Measurements from ENCODE around the gene SAP30BP.

SAP30BP gene

DNA sequence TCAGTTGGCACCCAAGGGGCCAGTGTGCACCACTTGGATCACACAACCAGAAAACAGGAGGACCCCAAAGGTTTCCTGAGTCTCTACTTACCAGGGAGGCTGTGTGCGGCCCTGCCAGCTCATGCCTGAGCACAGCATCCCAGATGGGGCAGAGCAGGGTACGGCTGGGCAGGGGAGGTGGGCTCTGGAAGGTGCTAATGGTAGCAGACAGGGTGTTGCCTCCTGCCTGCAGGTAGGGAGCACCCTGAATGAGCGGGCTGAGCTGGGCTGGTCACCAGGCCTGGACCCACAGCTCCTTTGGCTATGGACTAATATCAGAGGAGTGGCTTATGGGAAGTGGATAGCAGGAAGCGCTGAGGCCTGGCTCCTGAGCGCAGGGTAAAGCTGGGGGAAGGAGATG is 14.8 kb upstream of the SAP30BP start:
- no peak for DNase-seq

DNA sequence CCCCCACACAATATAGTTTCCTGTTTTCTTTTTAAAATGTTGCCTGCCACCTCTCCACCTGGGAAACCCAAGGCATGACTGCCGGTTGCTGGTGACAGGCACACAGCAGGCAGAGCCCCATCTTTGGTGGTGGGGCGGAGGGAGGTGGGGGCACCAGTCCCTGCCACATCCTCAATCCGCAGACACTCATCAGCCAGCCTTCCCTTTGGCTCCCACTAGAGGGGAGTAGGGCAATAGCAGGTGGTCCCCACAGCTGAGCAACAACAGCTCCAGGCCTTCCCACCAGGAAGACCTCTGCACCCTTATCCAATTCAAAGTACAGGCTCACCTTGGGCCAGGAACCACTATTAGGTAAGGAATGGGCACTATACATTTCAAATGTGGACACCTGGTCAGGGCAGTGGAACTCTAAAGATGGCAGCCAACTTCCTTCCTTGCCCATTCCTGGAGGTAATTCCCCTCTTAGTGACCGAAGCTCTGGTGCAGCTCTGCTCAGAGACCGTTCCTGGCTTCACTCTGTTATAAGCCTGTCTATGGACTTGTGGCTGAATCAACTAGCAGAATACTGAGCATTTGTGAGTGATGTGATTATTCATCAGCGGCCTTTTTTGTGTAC is 14.1 kb upstream of the SAP30BP start:
- DNase-seq, result no peak

DNA sequence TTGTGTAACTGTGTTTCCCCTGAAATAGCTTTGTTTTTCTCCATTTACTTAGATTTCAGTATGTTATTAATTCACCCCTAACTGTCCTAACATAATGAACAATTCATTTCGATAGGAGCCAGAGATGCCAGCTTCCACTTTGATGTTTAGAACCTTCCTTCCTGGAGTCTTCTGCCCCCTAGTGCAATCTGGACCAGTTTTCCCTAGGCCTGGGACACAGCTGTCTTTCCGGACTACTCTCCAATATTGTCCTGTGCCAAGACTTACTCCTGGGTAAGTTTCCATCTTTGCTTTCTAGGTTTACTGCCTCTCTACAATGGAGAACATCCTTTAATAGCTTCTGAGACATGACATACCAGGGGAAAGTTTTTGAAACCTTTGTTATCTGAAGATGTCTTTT is 13.0 kb upstream of the SAP30BP start:
- DNase-seq, result no peak

DNA sequence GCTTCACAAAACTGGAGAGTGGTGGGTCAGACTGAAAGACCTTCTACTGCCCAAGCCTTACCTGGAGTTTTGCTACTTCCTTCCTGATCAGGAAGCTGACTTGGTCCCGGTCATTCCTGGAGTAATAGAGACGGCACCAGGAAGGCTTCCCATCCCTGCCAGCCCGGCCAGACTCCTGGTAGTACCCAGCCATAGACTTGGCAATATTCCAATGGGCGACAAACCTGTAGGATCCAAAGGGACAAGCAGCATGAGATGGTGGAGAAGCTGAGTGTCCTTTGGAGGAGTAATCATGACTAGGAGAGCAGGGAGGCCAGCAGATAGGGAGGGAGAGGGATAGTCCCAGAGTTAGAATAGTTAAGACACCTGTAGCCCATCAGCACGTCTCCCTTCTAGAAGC is 8.9 kb upstream of the SAP30BP start:
- DNase-seq, result no peak

DNA sequence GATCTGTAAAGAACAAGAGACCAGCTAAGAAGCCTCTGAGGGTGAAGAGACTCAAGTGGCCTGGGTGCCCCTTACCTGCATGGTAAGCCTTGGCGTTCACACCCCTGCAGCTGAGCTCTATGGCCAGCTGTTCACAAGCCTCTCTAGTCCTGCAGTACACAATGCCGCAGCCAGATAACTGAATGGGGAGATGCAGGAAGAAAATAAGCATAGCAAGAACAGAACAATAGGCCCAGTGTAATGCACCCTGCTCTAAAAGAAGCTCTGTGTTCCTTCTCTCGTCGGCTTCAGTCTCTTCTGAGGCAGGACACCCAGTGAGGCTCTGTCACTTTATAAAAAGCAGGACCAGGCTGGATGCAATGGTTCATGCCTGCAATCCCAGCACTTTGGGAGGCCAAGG is 5.6 kb upstream of the SAP30BP start:
- DNase-seq, result no peak

DNA sequence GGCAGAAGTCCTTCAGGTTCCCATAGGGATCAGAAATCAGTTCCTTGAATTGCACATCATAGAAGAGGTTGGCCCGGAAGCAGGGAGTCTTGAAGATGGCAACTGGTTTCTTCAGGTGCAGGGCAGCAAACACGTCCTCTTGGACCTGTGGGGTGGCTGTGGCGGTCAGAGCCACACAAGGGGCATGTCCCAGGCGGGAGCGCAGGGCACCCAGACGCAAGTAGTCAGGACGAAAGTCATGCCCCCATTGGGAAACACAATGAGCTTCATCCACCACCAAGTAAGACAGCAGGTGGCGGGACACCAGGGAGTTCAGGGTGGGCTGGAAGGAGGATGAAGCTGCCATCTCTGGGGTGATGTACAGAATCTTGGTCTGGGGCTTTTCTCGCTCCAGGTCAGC is 4.6 kb upstream of the SAP30BP start:
- no peak for DNase-seq

DNA sequence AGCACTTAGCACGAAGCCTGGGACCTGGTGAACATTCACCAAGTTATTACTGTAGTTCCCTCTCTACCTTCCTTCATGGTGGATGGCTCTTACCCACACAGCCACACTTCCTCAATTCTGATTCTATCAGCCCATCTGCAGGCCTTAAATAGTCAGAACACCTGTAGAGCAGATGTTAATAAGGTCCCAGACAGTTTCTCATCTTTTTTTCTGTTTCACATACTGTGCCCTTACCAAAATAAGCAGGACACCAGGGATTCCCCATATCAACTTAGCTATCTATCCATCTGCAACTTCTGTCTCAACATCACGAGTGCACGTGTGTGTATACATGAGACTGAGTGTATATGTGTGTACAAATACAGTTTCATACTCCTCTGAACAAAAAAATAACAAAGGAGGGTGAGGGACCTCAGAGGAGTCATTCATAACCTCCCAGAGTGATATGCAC is 3.0 kb upstream of the SAP30BP start:
- DNase-seq, result no peak

DNA sequence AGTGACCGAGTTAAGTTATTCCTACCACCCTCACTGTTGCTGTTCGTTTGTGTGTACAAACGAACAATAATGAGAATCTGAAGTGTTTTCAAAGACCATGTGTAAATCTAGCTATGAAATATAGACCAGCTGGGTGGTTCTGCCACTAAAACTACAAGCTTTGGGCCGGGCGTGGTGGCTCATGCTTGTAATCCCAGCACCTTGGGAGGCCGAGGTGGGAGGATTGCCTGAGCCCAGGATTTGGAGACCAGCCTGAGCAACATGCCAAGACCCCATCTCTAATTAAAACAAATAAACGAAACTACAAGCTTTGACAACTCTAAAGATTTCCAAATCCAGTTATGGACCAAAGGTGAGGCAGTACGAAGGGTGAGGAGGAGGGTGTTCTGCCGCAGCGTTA is 1.2 kb upstream of the SAP30BP start:
- no peak for DNase-seq

DNA sequence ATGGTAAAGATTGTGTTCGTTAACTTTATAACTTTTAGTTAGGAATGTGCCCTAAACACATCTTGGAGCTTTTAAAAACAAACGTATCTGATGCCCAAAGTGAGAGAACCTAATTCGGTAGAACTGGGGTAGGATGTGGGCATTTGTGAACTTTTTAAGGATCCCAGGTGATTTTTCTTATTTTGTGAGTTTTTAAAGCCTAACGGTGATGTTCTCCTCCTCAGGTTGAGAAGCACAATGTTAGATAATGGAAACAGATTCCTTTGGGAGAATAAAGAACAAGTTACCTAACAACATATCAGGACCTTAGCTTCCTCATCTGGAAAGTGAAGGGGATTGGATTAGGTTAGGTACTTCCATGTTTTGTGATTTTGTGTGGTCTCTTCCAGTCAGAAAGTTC is 687 bp downstream of the SAP30BP start:
- DNase-seq, result no peak

DNA sequence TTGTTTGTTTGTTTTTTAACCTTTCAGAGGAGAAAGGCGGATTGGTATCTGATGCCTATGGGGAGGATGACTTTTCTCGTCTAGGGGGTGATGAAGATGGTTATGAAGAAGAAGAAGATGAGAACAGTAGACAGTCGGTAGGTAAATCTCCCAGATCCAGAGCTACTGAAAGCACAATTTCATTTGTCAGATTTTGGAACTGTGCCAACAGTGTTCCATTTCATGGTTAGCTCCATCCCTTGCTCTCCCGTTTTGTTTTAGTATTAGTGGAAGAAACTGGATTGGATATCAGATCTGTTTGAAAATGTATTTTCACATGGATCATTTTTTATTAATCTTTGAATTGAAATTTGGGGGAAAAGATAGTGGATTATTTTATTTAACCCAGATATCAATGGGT is 1.4 kb downstream of the SAP30BP start:
- DNase-seq, result no peak

DNA sequence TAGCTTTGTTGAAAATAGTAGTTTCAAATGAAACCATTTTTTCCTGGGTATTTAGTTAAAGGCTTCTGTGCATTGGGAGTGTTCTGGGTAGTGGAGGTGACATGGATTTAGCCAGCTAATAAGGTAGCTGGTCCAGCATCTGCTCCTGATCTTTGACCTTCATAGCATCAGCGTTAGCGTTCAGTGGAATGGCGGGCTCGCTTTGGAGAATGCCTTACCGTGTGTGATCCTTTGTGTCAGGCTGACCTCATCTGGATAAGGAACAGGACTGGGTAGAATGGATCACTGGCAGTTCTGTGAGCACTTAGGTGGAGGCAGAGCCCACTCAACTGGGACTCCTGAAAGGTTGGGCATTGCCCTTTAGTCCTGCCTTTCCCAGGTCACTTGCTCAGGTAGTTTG is 3.7 kb downstream of the SAP30BP start:
- DNase-seq, result no peak

DNA sequence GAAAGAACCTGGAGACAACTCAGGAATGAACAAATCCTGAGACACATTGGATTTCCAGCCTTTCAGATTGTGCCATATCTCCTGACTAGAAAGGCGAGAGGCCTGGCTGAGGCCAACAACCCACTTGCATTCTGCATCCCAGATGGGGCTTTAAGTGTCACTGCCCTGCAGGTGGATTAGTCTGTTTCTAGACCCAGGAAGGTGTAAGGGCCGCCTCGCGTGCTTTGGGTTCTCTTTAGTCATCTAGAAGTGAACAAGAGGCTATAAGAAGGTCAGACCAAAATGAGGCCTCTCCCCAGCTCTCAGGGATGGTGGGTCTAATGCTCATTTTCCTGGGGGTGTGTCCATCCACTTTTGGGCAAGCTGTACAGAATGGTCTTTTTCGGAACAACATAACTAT is 4.9 kb downstream of the SAP30BP start:
- DNase-seq, result no peak

DNA sequence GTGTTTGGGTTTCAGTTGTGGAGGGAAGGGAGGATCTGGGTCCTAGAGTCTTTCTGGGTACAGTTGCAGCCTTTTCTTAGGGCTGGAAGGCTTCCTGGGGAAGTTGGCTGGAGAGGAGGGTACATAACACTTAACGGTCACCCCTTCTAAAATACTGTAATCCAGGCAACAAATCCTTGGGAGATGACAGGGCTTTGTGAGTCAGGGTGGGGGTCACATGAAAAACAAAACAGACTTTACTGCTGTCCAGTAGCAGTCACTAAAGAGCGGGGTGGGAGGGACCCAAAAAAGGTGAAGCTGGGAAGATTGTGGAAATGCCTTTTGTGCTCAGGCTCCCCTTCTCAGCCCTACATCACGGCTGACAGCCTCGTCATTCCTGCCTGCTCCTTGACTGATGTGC is 6.3 kb downstream of the SAP30BP start:
- DNase-seq, result no peak

DNA sequence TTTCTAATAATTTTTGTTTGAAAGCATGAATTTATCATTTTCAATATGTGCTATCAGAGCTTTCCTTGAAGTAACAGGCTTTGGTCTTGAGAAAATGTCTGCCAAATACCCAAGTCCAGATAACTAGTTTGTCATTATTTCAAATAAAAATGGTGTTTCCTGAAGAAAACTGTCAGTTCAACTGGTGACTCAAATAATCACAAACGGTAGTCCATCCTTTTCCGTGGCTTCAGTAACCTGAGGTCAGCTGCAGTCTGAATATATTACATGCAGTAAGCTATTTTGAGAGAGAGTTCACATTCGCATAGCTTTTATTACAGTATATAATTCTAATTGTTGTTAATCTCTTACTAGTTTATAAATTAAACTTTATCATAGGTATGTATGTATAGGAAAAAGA is 9.3 kb downstream of the SAP30BP start:
- no peak for DNase-seq

DNA sequence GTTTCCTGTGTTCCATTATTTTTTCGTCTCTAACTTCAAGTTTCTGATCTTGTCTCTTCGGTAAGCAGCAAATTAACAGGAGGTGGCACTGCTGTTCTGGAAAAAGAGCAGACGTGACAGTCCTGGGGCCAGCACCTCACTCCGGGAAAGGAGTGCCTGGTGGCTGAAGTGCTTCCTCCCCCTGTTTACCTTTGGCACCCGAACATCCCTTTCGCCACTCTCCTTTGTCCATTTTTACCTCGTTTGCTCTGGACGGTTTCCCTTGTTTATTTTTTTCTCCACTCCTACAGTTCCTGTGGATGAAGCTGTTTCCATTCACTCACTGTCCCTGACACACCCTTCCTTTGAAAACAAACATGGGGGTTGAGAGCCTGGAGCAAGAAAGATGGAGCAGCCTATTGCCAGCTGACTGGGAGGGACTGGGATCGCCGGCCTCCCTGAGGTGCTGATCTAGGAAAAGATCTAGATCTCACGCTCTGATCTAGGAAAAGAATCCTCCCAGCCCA is 12.6 kb downstream of the SAP30BP start:
- no peak for DNase-seq

DNA sequence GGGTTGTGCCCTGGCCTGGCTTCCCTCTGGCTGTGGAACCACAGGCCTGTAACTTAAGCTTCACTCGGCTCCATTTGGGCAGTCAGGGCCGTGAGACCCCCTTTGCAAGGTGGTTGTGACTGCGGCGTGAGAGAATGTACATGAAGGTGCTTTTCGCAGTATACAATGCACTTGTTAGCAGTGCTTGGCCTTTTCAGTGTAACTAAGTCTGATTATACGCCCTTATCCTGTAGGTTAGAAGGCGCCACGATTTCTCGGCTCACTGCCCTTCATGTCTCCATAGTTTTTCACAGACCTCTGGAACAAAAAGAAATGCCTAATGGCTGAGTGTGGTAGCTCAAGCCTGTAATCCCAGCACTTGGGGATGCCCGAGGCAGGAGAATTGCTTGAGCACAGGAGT is 13.3 kb downstream of the SAP30BP start:
- no peak for DNase-seq

DNA sequence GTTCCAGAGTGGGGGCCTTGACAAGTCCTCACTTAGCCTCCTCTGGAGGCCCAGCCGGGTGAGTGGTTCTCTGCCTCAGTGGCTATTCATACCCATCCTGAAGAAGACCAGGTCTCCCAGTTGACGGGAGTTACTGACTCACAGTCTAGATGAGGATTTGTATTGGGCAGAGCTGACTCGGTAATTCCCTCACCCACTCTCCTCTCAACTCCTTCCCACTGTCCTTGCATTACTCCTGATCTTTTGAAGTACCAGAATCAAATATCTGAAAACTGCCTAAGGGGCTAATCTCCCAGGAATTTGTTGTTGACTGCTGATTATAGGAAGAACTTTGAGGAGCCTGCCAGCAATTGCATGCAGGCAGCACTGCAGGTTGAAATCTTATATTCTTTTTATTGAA is 14.2 kb downstream of the SAP30BP start:
- DNase-seq, result no peak

DNA sequence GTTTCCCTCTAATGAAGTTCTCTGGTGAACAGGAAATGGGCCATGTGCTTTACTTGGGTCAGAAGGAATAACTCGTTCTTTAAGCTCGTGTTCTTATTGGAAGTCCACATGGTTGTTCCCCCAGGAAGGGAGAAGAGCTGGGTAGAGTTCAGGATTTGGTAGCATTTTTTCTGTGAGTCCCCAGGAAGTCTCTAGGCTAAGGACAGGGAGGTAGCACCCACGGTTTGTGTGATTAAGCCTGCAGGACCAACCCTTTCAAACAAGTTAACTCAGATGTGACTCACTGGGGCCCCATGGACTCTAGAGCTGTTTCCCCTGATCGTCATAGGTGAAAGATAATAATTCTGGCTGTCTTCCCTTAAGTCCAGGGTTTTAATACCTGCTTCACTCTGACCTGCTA is 16.4 kb downstream of the SAP30BP start:
- DNase-seq, result no peak

DNA sequence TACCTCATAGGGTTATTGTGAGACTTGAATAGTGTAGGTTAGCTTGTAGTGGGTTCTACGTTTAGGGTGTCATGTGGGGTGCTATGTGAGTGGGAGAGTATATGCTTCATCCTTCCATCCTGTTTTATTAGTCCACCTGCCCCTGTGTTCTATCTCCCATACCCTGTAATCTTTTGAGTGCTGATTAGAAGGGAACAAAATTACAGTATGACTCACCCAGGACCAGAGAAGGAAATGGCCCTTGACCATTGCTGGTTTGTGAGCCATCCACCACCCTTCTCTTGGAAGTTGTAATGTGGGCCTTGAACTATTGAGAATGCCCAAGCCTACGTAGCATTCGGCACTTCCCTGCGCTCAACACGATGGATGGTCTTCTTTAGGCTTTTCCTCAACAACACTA is 17.1 kb downstream of the SAP30BP start:
- no peak for DNase-seq

DNA sequence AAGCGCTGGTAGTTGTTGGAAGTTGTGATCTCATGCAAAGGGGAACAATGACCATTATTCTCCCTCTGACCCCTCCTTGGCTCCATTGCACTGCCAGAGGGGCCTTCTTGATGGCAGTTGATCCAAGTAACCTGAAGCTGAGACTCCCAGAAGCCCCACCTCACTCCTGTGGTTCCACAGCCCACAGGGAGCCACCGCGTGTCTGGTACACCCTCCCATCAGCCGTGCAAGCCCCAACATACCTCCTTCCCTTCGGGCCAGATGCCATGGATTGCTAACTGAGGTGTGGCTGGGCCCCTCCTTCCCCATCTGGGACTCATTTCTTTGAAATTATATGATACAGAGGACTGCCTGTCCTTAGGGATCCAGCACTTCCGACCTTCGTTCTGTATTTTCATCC is 17.8 kb downstream of the SAP30BP start:
- no peak for DNase-seq

DNA sequence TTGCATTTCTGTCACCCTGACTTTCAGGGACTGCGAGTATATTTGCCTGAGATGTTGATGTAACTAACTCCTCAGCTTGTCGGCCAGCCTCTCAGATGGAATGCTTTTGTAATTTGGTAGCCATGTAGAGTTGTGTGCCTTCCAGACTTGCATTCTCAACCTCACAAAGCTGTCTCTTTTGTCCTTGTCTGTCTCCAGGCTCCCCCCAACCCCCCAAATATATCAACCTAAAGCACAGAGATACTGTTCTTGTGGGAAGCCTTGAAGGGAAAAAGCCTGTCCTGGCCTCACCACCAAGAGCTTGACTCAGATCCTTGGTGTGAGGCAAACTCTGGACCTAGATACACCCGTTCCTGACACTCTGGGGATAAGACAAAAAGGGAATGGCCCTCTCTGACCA is 18.4 kb downstream of the SAP30BP start:
- DNase-seq, result no peak

DNA sequence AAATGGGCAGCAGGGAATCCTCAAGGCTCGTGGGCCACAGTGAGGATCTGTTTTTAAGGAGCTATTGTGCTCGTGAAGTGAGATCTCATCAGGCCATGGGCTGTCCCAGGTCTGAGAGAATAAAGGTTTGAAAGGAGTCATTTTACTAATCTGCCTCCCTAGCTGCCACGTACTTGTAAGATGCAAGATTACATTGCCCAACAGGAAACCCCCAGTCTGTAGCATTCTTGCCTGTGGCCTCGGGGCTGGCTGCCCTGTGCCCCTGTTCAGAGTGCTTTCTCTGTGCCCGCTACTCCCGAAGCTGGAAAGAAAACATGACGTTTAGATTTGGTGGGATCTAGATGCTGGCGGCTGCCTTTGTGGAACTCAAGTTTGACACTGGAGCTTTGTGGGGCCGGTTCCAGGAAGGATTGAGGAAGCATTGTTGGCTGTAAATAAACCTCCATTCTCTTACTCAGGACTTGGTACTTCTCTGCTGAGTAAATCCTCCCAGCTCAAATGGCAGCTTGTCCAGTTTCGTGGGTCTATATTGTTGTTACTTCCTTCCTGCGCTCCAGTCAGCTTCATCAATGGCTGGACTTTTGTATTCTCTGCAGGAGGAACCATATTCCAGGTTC is 21.2 kb downstream of the SAP30BP start:
- no peak for DNase-seq

DNA sequence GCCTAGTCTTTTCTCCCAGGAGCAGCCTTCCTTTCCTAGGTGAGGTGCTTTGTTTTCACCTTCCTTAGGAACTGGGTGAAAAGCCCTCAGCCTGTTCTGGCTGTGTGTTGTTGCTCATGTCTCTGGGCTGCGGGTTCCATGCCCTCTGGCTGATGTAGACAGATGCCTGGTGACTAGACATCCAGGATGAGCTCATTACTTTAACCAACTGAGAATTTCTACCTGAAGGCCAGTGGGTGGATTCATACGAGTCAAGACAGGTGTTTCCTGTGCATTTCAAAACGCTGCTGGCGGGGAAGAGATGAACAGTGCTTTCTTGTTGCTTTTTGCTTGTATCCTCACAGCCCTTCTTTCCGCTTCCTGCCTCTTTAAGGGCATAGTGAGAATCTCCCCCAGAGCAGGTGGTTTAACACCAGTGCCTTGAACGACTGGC is 22.3 kb downstream of the SAP30BP start:
- DNase-seq, result no peak

DNA sequence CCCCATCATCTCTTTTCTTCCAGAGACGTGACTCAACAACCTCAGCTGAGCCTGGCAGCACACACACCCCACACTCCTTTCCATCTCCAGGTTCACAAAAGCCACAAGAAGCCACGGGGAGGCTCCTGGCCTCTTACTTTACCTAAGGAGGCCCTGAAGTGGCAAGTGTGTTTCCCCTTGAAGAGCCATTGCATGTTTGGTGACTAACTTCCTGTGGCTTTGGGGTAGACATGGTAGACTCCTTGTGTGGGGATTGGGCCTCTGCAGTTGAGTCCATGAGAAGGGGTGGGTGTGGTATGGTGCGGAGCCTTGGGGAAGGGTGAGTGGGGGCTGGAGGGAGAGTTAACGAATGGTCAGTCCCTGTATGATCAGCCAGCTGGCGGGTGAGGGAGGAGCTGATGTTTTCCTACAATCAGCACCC is 24.2 kb downstream of the SAP30BP start:
- no peak for DNase-seq

Measured in NCI-H2227 treated with DMSO at 0.1 percent for 48 hours (cell line).